ENCODE measurements around the gene DISP3. TPM values are rescaled to one million over a fixed set of nuclear protein-coding genes. Genes with fewer than 3 reads are reported as not detected.
A peak's percentile ranks its signal among the peaks of the same experiment; 100 is the strongest.

DISP3 gene
- total RNA-seq, 1 donor, result under 0.01 TPM

DNA sequence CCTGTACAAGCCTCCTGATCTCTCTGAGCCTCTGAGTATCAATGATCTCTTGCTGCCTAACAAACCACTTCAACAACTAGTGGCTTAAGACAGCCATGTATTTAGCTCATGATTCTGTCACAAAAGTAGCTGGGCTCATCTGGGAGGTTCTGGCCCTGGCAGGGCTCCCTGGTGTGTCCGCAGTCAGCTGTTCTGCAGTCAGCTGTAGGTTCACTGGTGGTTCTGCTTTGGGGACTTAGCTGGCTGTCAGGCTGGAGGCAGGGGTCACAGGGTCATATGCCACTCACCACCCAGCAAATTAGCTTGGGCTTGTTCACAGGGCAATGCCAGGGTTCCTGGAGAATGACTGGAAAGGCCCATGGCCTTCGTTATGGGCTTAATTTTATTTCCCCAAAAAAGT, 64.8 kb downstream of the DISP3 start:
- TF ChIP-seq, protein P1, sequence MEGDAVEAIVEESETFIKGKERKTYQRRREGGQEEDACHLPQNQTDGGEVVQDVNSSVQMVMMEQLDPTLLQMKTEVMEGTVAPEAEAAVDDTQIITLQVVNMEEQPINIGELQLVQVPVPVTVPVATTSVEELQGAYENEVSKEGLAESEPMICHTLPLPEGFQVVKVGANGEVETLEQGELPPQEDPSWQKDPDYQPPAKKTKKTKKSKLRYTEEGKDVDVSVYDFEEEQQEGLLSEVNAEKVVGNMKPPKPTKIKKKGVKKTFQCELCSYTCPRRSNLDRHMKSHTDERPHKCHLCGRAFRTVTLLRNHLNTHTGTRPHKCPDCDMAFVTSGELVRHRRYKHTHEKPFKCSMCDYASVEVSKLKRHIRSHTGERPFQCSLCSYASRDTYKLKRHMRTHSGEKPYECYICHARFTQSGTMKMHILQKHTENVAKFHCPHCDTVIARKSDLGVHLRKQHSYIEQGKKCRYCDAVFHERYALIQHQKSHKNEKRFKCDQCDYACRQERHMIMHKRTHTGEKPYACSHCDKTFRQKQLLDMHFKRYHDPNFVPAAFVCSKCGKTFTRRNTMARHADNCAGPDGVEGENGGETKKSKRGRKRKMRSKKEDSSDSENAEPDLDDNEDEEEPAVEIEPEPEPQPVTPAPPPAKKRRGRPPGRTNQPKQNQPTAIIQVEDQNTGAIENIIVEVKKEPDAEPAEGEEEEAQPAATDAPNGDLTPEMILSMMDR (IDR thresholded peaks at IDR 0.05; ENCODE audit: extremely low read depth, low read depth, low read length), result no peak
- no peaks in the 10 kb centered on the region for H3K79me2 ChIP-seq (ENCODE audit: insufficient read depth, low read length)
- H4K20me1 ChIP-seq (ENCODE audit: insufficient read depth, low read length), result no peaks in the 10 kb centered on the region
- H3K27ac ChIP-seq (ENCODE audit: low read depth, low read length), result no peak overlapping the region
- DNase-seq (ENCODE audit: insufficient read length, low spot score, missing footprints), result peak; percentile 48
- no peak overlapping the region for H3K4me2 ChIP-seq (ENCODE audit: insufficient read depth, low read length)
- no peaks in the 10 kb centered on the region for H3K4me1 ChIP-seq (ENCODE audit: insufficient read depth, low read length)
- H3K4me3 ChIP-seq (ENCODE audit: insufficient read depth, low read length), result no peak overlapping the region
- H2AFZ ChIP-seq (ENCODE audit: low read length), result no peak overlapping the region
- no peaks in the 10 kb centered on the region for H3K9me3 ChIP-seq (ENCODE audit: low read depth, low read length)
- H3K36me3 ChIP-seq (ENCODE audit: insufficient read depth, low read length), result no peaks in the 10 kb centered on the region
- no peaks in the 10 kb centered on the region for H3K27me3 ChIP-seq (ENCODE audit: insufficient read depth, low read length)

- H3K36me3 ChIP-seq (ENCODE audit: insufficient read depth, low read length), result no peaks in the 10 kb centered on the region
- H3K27ac ChIP-seq (ENCODE audit: low read depth, low read length), result no peak overlapping the region
- H4K20me1 ChIP-seq (ENCODE audit: insufficient read depth, low read length), result no peaks in the 10 kb centered on the region
- no peaks in the 10 kb centered on the region for H3K27me3 ChIP-seq (ENCODE audit: insufficient read depth, low read length)
- H2AFZ ChIP-seq (ENCODE audit: low read length), result no peak overlapping the region
- no peaks in the 10 kb centered on the region for H3K79me2 ChIP-seq (ENCODE audit: insufficient read depth, low read length)
- no peaks in the 10 kb centered on the region for H3K4me1 ChIP-seq (ENCODE audit: insufficient read depth, low read length)
- TF ChIP-seq, protein P1 (IDR thresholded peaks at IDR 0.05; ENCODE audit: extremely low read depth, low read depth, low read length), result no peak
- DNase-seq (ENCODE audit: insufficient read length, low spot score, missing footprints), result no peak
- no peak overlapping the region for H3K4me3 ChIP-seq (ENCODE audit: insufficient read depth, low read length)
- no peaks in the 10 kb centered on the region for H3K9me3 ChIP-seq (ENCODE audit: low read depth, low read length)
- no peak overlapping the region for H3K4me2 ChIP-seq (ENCODE audit: insufficient read depth, low read length)
Measured at GRCh38 chr1:11546456-11546855, 67.5 kb downstream of the DISP3 start.

GRCh38 chr1:11550664-11551283, 71.8 kb downstream of the DISP3 start:
- DNase-seq (ENCODE audit: insufficient read length, low spot score, missing footprints), result peak; percentile 94
- Histone ChIP-seq H3K79me2 (ENCODE audit: insufficient read depth, low read length) (no peaks in the 10 kb centered on the region), H3K4me3 (ENCODE audit: insufficient read depth, low read length) (no peak overlapping the region), H2AFZ (ENCODE audit: low read length) (no peak overlapping the region), H3K9me3 (ENCODE audit: low read depth, low read length) (no peaks in the 10 kb centered on the region), H3K4me2 (ENCODE audit: insufficient read depth, low read length) (no peak overlapping the region), H3K4me1 (ENCODE audit: insufficient read depth, low read length) (no peaks in the 10 kb centered on the region), H3K36me3 (ENCODE audit: insufficient read depth, low read length) (no peaks in the 10 kb centered on the region), H3K27ac (ENCODE audit: low read depth, low read length) (no peak overlapping the region), H3K27me3 (ENCODE audit: insufficient read depth, low read length) (no peaks in the 10 kb centered on the region), H4K20me1 (ENCODE audit: insufficient read depth, low read length) (no peaks in the 10 kb centered on the region)
- TF ChIP-seq, protein P1 (IDR thresholded peaks at IDR 0.05; ENCODE audit: extremely low read depth, low read depth, low read length), result no peak

DNA sequence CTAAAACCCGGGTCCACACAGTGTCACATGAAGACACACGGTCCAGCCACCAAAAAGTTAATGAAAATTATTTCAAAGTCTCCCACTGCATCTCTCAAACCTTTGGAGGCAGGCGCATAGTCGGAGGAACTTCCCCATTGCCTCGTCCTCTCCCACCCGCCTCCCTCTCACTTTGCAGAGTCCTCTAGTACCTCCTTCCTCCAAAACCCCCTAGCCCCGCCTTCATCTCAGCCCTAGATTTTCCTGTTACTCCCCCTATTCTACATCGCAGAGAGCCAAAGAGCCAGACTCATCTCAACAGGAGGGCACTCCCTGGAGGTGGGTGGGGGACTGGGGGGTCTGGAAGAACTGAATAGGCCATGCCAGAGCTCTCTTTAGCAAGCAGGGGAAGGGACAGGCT, 79.3 kb downstream of the DISP3 start:
- no peak overlapping the region for H3K4me2 ChIP-seq (ENCODE audit: insufficient read depth, low read length)
- TF ChIP-seq, protein P1 (IDR thresholded peaks at IDR 0.05; ENCODE audit: extremely low read depth, low read depth, low read length), result no peak

More for the DNA sequence above, 79.3 kb downstream of the DISP3 start:
- no peak for DNase-seq (ENCODE audit: insufficient read length, low spot score, missing footprints)
- H3K4me3 ChIP-seq (ENCODE audit: insufficient read depth, low read length), result no peak overlapping the region
- H3K4me1 ChIP-seq (ENCODE audit: insufficient read depth, low read length), result no peaks in the 10 kb centered on the region
- no peaks in the 10 kb centered on the region for H3K79me2 ChIP-seq (ENCODE audit: insufficient read depth, low read length)
- H3K36me3 ChIP-seq (ENCODE audit: insufficient read depth, low read length), result no peaks in the 10 kb centered on the region
- no peaks in the 10 kb centered on the region for H4K20me1 ChIP-seq (ENCODE audit: insufficient read depth, low read length)
- H3K27ac ChIP-seq (ENCODE audit: low read depth, low read length), result no peak overlapping the region
- no peak overlapping the region for H2AFZ ChIP-seq (ENCODE audit: low read length)
- peaks cover 17% of the 10 kb centered on the region for H3K27me3 ChIP-seq (ENCODE audit: insufficient read depth, low read length)
- no peaks in the 10 kb centered on the region for H3K9me3 ChIP-seq (ENCODE audit: low read depth, low read length)
